GM19372 (cell line): ENCODE data around the gene MSLN.

Experiments used
- ATAC-seq: cut with Tn5 transposase; IDR thresholded peaks from one replicate; pipeline ENCODE4 v1.9.1; 2021; ENCODE audit warnings: mild to moderate bottlenecking, low read depth, moderate library complexity; ENCODE audit not compliant: unreplicated experiment

MSLN gene

DNA sequence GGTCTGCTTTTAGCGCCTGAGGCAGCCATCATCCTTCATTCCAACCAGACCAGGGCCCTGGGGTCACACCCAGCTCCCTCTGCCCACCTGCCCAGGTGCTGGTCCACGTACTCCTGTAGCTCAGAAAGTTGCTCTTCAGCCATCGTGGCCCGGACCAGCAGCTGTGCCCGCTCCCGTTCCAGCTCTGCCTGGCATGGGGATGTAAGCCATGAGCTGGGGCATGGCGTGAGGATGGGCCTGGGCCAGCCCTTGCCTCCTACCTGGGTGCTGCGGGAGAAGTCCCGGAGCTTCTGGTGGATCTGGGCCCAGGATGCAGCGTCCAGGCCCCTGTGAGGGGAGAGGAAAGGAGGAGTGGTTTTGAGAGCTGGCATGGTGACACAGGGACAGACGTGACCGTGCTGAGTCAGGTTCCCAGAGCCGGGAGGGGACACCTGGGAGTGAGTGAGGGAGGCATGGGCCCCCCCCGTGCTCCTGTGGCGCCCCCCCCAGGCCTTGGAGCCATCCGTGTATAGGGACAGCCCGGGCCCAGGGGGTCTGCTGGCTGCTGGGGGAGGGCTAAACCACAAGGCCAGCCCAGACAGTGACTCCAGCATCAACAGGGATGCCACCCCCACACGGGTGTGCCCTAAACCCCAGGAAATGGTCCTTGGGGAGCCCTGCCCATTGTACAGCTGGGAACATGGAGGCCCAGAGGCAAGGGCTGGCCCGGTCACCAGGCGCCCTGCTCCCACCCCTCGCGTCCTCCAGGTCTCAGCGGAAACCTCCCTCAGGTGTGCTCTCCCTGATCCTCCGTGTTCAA, 37.5 kb upstream of the MSLN start:
- ATAC-seq, result no peak

DNA sequence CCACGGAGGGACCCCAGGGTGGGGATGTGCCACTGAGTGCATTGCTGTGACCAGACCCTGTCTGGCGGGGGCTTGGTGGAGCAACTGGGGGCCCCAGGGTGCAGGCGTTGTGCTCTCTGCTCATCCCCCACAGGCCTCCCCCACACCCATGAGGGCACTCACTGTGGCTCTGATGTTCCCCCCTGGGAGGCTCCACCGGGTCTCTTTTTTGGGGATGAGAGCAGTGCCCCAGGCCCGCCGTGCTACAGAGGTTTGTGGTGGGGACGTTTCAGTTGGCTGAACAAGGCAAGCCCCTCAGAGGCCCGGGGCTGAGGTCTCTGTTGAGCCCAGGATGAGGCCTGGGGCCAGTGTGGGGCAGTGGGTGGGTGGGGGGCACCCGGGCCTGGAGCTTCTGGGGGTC, 36.8 kb upstream of the MSLN start:
- ATAC-seq, result no peak

DNA sequence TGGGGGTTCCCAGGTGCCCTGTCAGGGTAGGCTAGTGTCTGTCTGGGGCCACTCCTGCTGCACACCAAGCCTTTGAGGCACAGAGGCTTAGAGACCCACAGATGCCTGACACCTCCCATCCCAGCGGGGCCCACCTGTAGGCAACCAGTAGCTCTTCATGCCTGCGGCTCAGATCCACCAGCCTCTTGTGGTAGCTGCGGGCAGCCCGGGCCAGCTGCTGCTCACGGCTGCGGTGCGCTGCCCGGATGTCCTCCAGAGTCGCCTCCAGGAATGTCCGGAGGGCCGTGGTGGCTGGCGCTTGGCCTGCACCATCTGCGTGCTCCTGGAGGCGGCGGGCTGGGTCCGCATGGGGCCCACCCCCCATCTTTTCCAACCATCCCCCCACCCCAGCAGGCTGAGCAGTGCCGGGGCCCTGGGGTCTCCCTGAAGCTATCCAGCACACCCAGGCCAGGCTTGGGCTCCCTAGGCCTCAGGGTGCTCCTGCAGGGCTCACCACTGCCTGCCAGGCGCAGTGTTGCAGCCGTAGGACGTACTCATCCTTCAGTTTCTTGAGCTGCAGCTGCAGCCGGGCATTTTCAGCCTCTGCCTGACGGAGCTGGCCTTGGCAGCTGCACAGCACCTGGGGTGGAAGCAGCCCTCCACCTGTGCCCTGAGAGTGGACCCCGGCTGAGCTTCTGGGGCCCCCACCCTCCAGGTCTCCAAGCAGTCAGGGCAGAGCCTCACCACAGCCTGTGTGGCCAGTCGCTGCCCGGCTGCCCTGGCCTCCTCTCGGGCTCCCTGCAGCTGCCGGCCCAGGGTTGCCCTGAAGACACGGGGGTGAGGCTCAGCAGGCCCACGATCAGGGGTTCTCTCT, 36.1 kb upstream of the MSLN start:
- no peak for ATAC-seq

DNA sequence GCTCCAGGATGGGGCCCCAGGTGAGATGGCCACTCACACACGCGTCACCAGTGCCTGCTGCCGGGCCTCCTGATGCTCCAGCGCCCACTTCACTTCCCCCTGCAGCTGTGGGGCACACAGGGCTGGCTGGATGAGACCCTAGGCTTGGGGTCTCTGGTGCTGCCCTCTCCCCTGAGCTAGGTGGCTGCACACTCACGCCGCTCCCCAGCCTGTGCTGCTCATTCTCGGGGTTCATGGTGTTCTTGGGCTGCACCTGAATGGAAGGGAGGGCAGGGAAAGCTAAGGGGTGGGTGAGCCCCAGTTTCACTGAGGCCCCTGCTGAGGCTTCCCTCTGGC, 35.5 kb upstream of the MSLN start:
- no peak for ATAC-seq

DNA sequence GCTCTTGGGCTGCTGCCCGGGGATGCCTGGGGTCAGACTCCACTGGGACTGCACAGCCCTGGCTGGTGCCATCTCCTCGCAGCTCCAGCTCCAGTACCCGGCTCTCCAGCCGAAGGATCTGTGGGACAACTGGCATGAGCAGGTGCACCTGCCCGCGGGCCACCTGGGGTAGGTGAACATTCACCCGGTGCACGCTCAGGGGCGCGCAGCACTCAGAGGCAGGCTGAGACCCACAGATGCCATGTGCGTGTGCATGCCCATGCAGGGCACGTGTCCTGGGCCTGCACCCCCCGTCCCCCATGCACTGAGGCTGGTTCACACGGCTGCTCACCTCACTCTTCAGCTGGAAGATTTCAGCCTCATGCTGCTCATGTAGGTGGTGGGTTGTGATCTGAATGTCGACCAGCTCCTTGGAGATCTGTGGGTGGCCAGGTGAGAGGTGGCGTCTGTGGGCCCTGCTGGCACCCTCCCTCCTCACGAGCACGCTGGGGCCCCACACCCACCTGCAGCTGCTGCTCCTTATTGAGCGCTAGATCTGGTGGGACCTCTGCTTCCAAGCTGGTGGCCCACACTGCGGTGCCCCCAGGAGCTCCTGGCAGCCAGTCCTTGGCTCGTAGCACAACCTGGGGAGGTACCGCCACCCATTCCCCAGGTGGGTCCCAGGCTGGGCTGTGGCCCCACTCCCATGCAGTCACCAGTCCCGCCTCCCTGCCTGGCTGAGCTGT, 34.9 kb upstream of the MSLN start:
- no peak for ATAC-seq

DNA sequence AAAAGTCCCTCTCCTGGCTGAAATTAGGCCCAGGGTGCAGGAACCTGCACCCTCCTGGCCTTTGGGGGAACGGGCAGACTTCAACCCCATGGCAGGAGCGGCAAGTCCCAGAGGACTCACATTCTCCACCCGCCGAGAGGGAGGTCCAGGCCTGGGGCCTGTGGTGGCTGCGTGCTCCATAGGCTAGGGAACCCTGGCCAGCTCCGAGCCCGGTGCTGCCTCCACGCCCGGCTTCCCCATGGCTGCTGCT, 34.4 kb upstream of the MSLN start:
- no peak for ATAC-seq

DNA sequence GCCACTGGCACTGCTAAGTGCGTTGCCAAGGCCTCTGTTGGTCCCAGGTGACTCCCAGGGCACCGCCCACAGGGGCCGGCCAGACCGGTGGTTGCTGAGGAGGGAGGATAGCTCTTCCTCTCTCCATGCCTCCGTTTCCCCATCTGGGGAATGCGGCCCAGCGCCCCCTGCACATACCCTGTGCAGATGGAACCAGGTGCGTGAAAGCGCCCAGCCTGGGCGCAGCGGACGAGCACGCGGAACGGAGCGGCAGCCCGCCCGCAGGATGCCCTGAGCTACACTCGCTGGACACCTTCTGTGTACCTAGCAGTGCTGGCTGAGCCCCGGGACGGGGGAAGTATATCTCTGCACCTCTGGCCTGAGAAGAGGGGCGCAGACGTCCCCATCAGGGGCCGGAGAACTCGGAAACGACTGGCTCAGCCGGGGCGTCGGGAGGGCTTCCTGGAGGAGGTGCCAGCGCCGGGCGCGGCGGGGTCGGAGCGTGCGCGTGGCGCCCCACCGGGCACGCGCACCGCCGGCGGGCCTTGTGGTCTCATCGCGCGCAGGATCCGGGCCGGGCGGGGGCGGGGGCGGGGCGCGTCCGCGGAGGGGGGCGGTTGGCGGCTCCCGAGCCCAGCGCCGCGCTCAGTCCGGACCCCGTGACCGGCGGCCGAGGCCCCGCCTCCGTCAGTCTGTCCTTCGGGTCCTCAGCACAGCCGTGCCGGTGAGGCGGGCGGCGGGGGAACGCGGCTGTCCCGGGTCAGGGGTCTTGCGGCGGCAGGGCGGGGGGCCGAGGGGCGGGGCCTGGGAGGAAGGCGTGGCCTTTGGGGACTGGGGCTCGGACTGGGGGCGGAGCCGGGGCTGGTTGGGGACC, 33.9 kb upstream of the MSLN start, which contains the start of the genes CCDC78 and HAGHL:
Gene CCDC78 (minus strand): TSS at position 6 of the 853 bp plus-strand sequence. CDS start 76 bp downstream, outside the sequence.
Gene HAGHL (plus strand): TSS at position 669 of the 853 bp plus-strand sequence. CDS start 404 bp downstream, outside the sequence.
- no peak for ATAC-seq

DNA sequence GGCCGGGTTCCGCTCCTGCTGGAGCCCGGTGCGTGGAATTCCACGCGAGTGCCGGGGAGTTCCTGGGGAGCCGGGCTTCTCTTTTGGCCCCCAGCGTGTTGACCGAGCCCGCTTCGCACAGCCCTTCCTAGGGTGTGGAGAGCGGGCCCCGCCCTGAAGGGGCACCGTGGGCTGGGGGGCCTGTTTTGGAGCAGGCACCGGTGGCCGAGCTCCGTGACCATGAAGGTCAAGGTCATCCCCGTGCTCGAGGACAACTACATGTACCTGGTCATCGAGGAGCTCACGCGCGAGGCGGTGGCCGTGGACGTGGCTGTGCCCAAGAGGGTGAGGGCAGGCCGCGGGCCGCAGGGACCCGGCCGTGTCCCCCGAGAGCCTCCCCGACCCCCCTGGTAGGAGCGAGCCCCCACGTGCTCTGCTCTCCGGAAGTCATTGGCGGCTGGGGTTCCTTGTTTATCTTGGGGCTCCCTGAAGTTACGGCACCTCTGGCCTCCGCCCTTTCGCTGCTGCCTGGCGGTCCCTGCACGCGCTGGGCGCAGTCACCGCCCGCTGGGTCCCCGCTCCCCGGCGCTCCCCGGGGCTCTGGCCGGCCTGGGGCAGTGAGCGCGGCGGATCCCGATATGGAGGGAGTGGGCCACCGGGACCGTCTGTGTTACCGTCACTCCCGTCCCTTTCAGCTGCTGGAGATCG, 33.1 kb upstream of the MSLN start:
- no peak for ATAC-seq

DNA sequence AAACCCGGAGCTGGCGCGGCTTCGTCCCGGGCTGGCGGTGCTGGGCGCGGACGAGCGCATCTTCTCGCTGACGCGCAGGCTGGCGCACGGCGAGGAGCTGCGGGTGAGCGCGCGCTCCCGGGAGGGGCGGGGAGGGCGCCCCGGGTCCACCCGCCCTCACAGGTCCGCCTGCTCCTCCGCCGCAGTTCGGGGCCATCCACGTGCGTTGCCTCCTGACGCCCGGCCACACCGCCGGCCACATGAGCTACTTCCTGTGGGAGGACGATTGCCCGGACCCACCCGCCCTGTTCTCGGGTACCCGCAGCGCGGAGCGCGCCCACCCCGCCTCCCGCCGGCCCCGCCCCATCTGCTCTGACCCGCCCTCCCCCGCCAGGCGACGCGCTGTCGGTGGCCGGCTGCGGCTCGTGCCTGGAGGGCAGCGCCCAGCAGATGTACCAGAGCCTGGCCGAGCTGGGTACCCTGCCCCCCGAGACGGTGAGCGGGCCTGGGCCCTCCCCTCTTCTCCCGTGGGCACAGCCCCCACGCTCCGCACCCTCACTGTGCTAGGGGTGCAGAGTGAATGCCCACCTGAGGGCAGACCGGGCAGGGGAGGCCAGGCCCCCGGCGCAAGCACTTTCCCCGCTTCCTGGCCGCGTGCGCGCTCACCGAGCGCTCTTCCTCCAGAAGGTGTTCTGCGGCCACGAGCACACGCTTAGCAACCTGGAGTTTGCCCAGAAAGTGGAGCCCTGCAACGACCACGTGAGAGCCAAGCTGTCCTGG, 32.2 kb upstream of the MSLN start:
- peak; percentile 42 for ATAC-seq

DNA sequence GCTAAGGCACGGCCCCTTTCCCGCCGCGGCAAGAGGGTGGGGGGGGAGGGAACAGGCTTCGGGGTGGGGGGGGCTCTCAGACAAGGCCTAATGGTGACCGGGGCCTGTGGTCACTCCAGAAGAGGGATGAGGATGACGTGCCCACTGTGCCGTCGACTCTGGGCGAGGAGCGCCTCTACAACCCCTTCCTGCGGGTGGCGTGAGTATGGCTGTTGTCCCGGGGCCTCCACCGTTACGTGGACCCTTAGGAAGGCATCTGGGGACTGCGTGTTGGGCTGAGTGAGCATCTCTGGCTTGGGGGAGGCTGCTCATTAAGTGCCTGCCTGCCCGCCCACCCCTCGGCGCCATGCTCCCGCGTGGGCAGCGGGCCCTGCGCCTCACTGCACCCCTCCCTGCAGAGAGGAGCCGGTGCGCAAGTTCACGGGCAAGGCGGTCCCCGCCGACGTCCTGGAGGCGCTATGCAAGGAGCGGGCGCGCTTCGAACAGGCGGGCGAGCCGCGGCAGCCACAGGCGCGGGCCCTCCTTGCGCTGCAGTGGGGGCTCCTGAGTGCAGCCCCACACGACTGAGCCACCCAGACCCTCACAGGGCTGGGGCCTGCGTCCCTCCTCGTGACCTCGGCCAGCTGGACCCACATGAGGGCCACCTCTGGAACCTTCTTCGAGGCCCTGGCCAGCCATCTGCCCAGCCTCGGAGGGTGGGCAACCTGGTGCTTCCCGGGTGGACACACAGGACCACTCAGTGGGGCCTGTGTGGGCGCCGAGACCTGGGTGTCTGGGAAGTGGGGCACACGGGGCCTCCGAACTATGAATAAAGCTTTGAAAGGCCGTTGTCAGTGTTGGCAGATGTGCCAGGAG, 31.4 kb upstream of the MSLN start:
- ATAC-seq, result no peak

DNA sequence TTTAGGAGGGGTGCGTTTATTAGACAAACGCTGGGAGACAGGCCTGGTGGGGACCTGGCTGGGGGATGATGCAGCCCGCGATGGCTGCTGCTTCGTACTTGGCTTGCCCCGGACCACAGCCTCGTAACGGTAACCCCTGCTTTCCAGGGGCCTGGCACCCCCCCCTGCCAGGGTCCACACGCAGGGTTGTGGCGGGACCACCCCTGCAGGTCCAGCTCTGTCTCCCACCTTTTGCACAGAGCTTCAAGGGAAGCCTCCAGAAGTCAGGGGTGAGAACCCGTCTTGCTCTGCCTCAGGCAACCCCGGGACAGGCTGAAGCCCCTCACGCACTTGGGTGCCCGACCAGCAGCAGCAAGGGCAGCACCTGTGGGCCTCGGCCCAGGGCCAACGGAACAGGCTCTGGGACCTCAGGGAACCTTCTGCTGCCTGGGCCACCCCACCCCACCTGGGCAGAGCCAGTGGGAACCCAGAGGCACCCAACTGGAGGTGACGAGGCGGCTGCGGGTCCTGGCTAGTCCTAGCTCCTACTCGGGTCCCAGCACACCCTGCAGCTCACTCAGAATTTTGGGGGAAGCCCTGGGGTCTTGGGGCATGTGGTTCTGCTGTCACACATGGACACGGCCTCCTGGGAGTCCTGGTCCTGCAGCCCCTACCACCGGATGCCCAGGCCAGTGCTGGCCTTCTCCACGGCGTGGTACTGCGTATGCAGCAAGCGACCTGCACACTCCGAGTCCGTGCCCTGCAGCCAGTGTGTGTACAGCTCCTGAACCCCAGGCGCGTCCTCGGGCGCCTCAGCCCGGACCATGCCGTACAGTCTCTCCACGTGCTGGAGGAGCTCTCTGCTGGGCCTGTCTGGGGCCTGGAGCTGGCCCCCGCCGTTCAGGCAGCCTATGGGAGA, 30.5 kb upstream of the MSLN start:
- ATAC-seq, result no peak

DNA sequence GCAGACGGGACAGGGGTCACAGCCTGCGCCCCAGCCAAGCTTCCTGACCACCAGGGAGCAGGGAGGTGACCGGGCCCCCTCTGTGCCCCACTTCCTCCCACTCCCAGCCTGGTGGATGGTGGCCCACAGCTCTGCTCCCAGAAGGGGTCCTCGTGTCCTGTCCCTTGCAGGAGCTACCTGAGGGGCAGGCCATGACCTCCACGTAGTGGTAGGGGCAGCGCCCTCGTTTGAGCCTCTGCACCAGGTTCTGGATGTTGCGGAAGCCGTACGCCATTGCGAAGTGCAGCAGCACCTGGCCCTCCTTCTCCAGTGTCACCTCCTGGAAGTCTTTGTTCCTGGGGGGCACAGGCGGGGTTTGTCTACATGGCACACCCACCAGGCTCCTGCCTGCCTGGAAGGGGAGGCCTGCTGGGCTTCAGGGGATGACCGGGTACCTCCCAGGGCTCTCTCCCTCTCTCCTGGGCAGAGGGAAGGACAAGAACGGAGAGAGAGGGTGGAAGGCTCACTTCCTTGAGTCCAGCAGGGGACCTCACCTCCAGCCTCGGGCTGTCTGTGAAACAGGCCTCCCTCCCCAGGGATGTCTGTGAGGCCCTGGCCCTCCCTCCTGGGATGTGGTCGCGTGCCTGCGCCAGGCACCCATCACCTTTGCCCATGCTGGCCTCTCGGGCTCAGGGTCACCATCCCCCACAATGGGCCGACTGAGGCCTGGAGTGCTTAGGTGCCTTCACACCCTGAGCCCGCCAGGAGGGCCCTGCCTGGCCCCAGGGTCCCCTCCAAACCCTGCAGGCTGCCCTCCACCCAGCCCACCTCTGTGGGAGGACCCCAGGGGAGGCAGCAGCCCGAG, 29.6 kb upstream of the MSLN start:
- no peak for ATAC-seq

DNA sequence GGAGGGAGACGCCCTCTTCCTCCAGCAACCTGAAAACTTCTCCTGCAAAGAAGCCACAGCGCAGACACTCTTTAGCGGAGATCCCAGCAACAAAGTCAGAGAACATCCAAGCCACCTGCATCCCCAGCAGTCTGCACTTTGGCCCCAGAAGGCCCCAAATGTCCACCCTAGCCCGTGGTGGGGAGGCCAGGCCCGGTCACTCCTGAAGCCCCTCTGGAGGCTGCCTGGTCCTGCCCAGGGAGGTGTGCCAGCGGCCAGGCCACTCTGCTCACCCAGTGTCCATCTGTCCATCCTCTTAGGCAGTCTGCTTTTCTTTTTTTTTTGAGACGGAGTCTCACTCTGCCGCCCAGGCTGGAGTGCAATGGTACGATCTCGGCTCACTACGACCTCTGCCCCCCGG, 28.2 kb upstream of the MSLN start:
- no peak for ATAC-seq

DNA sequence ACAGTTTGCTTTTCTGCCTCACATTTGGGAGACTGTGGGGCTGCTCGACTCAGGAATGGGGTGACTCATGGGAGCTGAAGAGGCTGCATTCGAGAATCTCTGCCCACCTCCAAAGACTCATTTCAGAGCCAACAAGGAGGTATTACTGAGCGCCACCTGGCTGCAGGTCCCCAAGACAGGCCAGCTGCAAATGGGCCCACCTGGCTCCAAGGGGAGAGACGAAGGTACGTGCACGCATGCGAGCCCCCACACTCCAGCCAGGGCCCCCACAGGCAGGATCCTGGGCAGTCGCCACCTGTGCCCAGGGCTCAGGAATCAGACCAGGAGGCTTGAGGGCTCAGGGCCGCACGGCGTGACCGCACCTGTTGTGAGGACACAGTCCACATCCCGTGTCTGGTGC, 27.6 kb upstream of the MSLN start:
- no peak for ATAC-seq

DNA sequence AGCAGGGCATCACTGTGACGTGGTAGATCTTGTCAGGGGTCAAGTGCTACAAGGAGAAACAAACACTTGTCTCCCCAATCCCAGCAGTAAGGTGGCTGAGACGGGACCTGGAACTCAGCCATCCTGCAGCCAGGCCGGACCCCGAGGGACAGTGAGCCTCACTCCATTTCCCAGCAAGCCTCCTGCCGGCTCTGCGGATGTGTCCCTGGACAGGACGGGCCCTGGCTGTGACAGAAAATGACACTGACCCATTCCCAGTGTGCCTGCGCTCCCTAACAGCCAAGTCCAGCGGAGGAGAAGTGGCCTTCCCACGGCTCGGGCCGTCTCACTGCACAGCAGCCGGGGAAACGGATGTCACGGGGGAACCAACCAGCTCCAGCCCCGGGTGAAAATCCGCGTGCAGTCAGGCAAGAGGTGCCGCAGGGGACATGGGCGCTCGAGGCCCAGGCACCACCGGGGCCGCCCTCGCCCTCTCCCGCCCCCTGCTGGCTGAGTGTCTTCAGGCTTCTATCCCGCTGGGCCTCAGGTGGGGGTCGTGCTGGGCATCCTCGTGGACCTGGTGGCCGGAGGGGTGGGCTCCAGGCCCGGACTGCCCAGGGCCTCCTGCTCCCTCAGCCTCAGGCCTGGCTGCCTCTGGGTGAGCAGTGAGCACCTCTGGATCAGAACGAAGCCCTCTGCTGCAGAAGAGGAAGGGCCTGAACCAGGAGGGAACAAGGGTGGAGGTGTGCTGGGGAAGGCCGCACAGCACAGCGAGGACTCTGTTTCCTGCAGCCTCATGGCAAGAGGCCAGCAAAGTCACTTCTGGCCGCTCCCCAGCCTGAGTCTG, 26.9 kb upstream of the MSLN start:
- ATAC-seq, result no peak
